ENCODE data around the gene FOXA2. TPM values are rescaled to one million over a fixed set of nuclear protein-coding genes. Genes with fewer than 3 reads are reported as not detected.

The FOXA2 gene
- total and polyA plus RNA-seq, 2 of the 13 experiments (the other 11 are each of a cell fraction or from before 2014, with no cell fraction given), result 8.8 to 12.2 TPM

- TF ChIP-seq CBFB (CRISPR knock-in tag; IDR thresholded peaks at IDR 0.05), result no peak
- TF ChIP-seq ZNF414 (CRISPR knock-in tag; IDR thresholded peaks at IDR 0.05), result peak; percentile 83; the same call in 1 of the 2 replicates
- peak; percentile 48; the same call in 1 of the 2 replicates for TF ChIP-seq HNF1B (CRISPR knock-in tag; IDR thresholded peaks at IDR 0.05)
- 0 out of 2 replicates have a peak, but pooled peaks have one; percentile 36 for TF ChIP-seq ARNT2 (CRISPR knock-in tag; IDR thresholded peaks at IDR 0.05; ENCODE audit: low read depth)
- TF ChIP-seq FOXK1 (CRISPR knock-in tag; IDR thresholded peaks at IDR 0.05; ENCODE audit: borderline replicate concordance, low read depth), result no peak
- TF ChIP-seq HIVEP1 (CRISPR knock-in tag; IDR thresholded peaks at IDR 0.05), result no peak
- TF ChIP-seq MTERF4 (CRISPR knock-in tag; IDR thresholded peaks at IDR 0.05), result no peak
- TF ChIP-seq ZFY (CRISPR knock-in tag; IDR thresholded peaks at IDR 0.05), result peak; percentile 25
- TF ChIP-seq FOXP1 (IDR thresholded peaks at IDR 0.05), result no peak
- TF ChIP-seq FOXP1 (CRISPR knock-in tag; IDR thresholded peaks at IDR 0.05), result no peak
- TF ChIP-seq NR3C1 (CRISPR knock-in tag; IDR thresholded peaks at IDR 0.05), result no peak
- no peak for TF ChIP-seq SRSF4 (IDR thresholded peaks at IDR 0.05; ENCODE audit: low read depth, low read length, poor library complexity, severe bottlenecking)
- no peak for TF ChIP-seq SMARCE1 (IDR thresholded peaks at IDR 0.05; ENCODE audit: borderline replicate concordance)
- TF ChIP-seq MAFF (IDR thresholded peaks at IDR 0.05; ENCODE audit: low read depth, low read length), result peak; percentile 76
- TF ChIP-seq TOE1 (CRISPR knock-in tag; IDR thresholded peaks at IDR 0.05), result no peak
- TF ChIP-seq GPBP1L1 (CRISPR knock-in tag; IDR thresholded peaks at IDR 0.05), result no peak
- no peak; the same call in none of the 2 replicates for TF ChIP-seq SPEN (CRISPR knock-in tag; IDR thresholded peaks at IDR 0.05; ENCODE audit: low read depth)
- 0 out of 2 replicates have a peak, but pooled peaks have one; percentile 41 for TF ChIP-seq SNAPC4 (CRISPR knock-in tag; IDR thresholded peaks at IDR 0.05)
- TF ChIP-seq SMAD9 (CRISPR knock-in tag; IDR thresholded peaks at IDR 0.05), result no peak
- TF ChIP-seq BORCS8-MEF2B (CRISPR knock-in tag; IDR thresholded peaks at IDR 0.05), result 0 out of 2 replicates have a peak, but pooled peaks have one; percentile 40
Measured at GRCh38 chr20:22579711-22580697, 4.4 kb downstream of the FOXA2 start (continued).
